NAMALWA (cell line): ENCODE data around the gene ABCG4.
"Not testable (repeated sequence)": the region's sequence is repeated elsewhere in the genome, so short reads cannot be mapped to it uniquely, and the experiment has no call there.

Experiments used
- DNase-seq: peaks from one replicate; pipeline ENCODE4 v3.0.0-alpha.2; 2015; ENCODE audit warnings: low spot score

The ABCG4 gene

GRCh38 chr11:119181677-119182412 lies 33.0 kb downstream of the ABCG4 start:
- DNase-seq, result no peak

GRCh38 chr11:119184399-119184798 lies 35.5 kb downstream of the ABCG4 start:
- not testable (repeated sequence) for DNase-seq

GRCh38 chr11:119185981-119186634 lies 37.3 kb downstream of the ABCG4 start:
- DNase-seq, result no peak

- no peak for DNase-seq
Measured at GRCh38 chr11:119187123-119187892, 38.5 kb downstream of the ABCG4 start.

- no peak for DNase-seq
Measured at GRCh38 chr11:119188067-119188466, 39.2 kb downstream of the ABCG4 start.

GRCh38 chr11:119188887-119189286 lies 40.0 kb downstream of the ABCG4 start:
- DNase-seq, result no peak

GRCh38 chr11:119189393-119189792 lies 40.5 kb downstream of the ABCG4 start:
- DNase-seq, result no peak

GRCh38 chr11:119190531-119190930 lies 41.7 kb downstream of the ABCG4 start:
- DNase-seq, result no peak

- not testable (repeated sequence) for DNase-seq
Measured at GRCh38 chr11:119191265-119191664, 42.4 kb downstream of the ABCG4 start.

GRCh38 chr11:119192111-119192510 lies 43.3 kb downstream of the ABCG4 start:
- no peak for DNase-seq

- no peak for DNase-seq
Measured at GRCh38 chr11:119193001-119193400, 44.1 kb downstream of the ABCG4 start.

- no peak for DNase-seq
Measured at GRCh38 chr11:119193626-119194025, 44.8 kb downstream of the ABCG4 start.

- DNase-seq, result no peak
Measured at GRCh38 chr11:119194811-119195440, 46.1 kb downstream of the ABCG4 start.

GRCh38 chr11:119195680-119196079 lies 46.8 kb downstream of the ABCG4 start:
- DNase-seq, result no peak

- peak; percentile 92 for DNase-seq
Measured at GRCh38 chr11:119196833-119197483, 48.1 kb downstream of the ABCG4 start.

- no peak for DNase-seq
Measured at GRCh38 chr11:119198925-119199324, 50.1 kb downstream of the ABCG4 start.

GRCh38 chr11:119201236-119201635 lies 52.4 kb downstream of the ABCG4 start:
- DNase-seq, result not testable (repeated sequence)

- no peak for DNase-seq
Measured at GRCh38 chr11:119202554-119202953, 53.7 kb downstream of the ABCG4 start.

GRCh38 chr11:119204066-119204465 lies 55.2 kb downstream of the ABCG4 start:
- no peak for DNase-seq

GRCh38 chr11:119205080-119205479 lies 56.2 kb downstream of the ABCG4 start:
- no peak for DNase-seq

- peak; percentile 91 for DNase-seq
Measured at GRCh38 chr11:119205574-119206510, 57.0 kb downstream of the ABCG4 start, which contains the start of gene CBL. TSS of gene CBL (plus strand) at chr11:119206339. CDS start at chr11:119206418, 79 bp downstream.
